Inflammatory macrophage (primary cell): ENCODE results near the gene TNS3.
"Not testable (repeated sequence)": the region's sequence is repeated elsewhere in the genome, so short reads cannot be mapped to it uniquely, and the experiment has no call there.

ENCODE experiments used
- DNase-seq, 2 donors: peaks; one replicate each; pipeline ENCODE4 v3.0.0-alpha.2; 2020 to 2022
- total RNA-seq, 18 experiments: gene quantifications; one replicate each; lab custom pipeline; 2026; ENCODE audit warnings: mixed read lengths in 6 of 18, inconsistent platforms in 2 of 18; lab: John Stamatoyannopoulos, UW

TNS3 gene
- total RNA-seq, result 257 to 956 (median 503) reads per million in 18 experiments

DNA sequence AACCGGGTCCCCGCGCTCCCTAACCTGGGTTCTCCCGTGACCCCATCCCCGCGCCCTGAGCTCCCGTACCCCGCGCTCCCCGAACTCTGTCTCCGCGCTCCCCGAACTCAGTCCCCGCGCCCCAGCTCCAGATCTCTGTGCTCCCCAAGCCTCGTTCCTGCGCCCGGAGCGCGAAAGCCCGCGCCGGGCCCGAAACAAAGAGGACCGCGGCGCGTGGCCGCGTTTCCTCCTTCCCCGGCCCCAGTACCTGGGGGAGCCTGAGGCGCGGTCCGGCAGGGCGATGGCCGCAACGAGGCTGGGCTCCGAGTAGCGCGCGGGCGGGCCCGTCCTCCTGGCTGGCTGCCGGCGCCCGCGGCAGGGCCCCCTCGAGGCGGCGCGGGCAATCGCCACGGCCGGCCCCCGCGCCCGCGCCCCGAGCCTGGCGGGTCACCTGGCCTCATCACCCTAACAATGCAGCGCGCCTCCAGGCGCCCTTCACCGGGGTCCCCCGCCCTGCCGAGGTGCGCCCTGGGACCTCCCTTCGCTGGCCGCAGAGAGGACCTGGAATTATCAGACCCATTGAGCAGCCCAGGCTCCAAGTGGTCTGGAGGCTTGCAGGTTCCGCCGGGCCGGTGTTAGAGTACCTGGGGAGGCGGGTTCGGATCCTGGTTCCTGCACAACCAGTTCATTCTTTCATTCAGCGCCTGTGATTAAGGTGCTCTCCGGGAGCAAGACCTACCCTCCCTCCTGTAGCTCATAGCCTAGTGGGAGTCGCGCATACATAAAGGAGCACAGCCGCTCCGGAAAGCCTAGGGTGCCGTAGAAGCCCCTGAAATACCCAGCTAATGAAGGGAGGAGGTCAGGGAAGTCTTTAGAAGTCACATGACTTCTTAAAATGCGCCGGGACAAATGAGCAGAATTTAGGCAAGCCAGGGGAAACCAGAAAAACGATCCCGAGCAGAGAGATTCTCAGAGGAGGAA, at the start of gene TNS3:
TSS of gene TNS3 (minus strand) at position 308 of the 960 bp plus-strand sequence. CDS start 142,475 bp downstream, outside the sequence.
- DNase-seq, result peak; percentile 50 to 77

DNA sequence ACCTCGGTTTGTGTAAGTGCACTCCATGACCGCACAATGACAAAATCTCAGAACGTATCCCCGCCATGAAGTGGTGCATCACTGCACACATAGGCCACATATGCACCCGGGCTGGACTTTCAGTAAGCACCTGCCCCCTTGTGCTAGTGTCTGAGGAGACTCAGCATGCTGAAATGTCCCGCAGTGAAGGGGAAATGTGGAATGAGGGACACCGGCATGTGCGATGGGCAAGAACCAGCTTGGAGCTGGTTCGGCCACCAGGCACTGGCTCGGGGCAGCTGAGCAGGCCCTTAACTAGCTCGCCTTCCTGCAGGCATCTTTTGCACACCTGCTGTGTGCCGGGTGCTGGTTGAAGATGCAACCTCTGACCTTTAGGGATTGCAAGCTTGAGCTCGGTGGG, 49.8 kb upstream of the TNS3 start:
- no peak for DNase-seq

DNA sequence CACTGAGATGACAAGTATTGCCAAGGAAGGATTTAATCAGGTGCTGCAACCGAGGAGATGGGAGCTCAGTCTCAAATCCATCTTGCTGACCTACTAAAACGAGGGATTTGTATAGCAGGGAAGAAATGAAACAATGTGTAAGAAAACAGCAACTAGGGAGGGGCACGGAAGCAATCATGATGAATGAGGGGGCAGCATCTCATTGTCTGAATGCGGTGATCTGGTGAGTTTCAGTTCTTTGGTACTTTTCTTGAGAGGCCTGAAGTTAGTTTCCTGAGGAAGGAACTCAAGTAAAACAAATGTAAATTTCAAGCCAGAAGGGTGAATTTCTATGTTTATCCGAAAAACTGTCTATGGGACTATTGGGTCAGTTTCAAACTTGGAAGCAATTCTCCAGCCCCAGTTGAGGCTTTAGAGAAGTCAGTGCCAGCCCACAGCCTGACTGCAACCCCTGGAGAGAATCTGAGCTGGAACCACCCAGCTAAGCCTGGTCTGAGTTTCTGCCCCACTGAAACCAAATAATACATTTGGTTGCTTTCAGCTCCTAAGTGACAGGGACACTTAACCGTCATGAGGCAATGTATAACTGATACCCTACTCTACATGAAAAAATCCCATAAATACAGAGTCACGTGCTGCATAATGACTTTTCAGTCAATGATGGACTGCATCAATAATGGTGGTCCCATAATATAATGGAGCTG, 45.8 kb upstream of the TNS3 start:
- DNase-seq, result no peak

DNA sequence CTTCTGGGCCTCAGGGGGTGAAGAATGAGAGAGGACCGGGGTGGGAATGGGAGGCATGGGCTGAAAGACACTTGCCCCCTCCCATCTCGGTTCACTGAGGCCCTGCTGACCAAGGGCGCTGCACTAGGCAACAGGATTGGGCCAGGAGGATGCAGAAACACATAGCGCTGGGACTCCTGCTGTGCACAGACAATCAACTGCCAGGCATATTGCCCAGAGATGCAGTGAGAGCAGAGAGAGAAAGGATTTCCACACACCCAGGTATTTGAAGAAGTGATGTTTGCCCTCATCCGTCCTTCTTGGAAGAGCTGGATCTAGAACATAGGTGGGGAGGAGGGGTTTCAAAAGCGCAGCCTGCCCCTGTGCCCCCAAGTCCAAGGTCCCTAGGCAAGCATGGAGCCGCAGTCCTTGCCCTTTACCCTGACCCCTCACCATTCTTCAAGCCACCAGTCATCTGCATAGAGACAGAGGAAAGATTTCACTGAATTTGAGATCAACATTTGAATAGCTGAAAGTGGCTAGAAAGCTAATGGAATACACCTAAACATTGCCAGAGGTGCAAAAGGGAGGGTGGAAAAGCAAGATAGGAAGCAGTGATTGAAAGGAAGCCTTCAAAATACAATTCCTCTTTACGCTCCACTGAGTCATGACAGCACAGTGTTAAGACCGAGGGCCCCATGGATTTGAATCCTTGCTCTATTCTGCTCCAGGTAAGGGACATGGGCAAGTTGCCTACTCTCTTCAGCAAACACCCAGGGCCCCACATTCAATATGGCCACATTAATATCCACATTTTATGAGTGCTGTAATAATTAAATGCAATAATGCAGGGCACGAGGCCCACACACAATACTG, 44.2 kb upstream of the TNS3 start:
- DNase-seq, result no peak

DNA sequence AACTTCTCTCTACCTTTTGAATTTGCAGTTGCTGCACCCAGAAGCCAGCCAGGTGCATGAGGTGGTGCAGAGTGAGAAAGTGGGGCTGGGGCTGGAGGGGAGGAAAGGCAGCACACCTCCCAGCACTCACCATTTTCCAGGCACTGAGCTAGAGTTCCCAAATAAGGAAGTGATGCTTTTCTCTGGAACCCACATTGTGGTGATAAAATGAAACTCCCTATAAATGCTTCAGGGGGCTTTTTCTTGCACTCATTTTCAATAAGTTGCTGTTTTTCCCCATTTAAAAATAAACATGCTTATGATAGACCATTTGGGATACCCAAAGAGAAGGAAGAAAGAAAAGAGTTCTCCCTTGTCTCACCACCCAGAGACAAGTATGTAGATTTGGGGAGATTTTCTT, 42.8 kb upstream of the TNS3 start:
- DNase-seq, result no peak

DNA sequence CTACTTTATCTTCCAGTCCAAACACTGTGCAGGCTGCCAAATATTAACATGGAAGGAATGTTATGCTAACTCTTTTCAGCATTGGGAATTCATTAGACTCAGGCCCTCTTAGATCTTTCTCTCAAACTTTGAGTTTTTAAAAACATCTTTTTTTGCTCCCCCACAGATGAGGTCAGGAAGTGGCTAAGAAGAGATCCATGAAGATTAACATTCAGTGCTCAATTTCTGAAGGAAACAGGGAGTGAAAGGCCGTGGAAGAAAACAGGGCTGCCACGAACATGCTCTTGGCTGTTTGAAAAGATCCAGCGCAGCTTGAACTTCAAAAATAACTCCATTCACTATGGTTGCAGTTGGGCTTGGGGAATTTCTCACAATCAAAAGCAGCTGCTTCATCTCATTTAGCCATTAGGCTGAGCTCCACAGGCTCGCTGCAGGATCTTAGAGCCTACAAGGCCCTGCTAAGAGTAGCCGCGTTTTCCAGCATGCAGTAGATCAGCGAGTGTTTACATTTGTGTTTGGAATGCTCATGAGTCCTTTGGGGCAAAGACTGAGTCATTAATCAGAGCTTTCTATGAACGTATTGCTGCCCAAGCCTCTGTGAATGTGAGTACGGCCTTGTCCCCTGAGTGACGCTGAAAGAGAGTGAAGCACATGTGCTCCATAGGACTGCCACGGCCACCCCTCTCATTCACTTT, 41.2 kb upstream of the TNS3 start:
- DNase-seq, result no peak

DNA sequence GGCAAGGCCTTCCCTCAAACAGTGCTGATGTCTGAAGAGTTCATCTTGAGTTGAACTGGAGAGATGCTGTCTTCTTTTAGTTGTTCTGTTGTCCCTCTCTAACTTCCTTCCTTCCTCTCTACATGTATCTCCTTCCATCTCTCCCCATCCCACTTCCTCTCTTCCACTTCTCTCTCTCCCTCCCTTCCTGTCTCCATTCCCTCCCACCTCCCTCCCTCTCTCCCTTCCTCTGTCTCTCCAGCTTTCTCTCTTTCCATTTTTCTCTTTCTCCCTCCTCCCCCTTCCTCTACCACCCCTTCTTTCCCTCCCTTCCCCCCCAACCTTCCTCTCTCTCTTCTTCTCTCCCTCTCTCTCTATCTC, 40.7 kb upstream of the TNS3 start:
- DNase-seq, result no peak

DNA sequence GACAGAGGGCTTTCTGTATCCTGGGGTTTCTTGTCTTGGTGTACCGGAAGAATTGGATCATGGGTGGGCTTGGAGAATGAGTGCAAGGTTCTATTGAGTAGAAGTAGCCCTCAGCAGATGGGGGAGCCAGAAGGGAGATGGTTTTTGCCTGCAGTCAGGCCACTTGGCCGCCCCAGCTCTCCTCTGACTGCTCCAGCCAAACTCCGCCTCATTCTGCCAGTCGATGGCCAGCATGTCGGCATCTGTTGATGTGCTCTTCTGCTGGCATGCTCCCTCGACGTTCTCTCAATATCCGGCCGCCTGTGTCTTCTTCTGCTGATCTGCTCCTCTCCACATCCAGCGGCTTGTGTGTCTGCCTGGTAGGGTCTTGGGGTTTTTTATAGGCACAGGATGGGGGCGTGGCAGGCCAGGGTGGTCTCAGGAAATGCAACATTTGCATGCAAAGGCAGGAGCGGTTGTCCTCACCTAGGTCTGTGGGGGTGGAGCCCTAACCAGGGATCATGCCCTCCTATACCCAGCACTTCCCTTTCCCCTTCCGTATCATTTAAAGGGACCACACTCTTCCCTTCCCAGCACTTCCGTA, 40.2 kb upstream of the TNS3 start:
- no peak for DNase-seq

DNA sequence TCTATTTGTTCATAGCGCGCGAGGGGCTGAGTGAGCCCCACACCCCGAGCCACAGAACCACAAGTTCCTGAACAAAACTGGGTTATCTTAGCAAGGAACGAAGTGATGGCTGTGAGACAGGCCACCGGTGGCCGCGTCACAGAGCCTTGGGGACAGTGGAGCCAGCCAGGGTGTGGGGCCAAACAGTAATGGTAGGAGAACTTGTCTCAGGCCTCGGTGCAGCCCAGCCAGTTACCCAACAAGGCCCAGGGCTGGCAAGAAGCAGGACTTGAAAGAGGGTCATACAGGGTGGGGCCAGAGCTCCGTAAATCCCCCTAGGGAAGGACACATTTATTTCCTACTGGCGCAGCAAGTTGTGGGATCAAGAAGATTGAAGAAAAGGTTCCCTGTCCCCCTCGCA, 39.4 kb upstream of the TNS3 start:
- DNase-seq, result no peak

DNA sequence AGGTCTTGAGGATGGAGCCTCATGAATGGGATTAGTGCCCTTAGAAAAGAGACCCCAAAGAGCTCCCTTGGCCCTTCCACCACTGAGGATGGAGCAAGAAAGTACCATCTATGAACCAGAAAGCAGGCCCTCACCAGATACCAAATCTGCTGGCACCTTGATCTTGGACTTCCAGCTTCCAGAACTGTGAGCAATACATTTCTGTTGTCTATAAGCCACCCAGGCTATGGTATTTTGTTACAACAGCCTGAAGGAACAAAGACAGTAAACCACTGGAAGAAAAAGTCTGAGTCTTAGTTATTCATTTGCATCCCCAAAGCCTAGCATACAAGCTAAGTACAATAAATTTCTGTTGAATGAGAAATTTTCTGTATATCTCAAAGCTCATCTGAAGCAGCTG, 37.9 kb upstream of the TNS3 start:
- no peak for DNase-seq

DNA sequence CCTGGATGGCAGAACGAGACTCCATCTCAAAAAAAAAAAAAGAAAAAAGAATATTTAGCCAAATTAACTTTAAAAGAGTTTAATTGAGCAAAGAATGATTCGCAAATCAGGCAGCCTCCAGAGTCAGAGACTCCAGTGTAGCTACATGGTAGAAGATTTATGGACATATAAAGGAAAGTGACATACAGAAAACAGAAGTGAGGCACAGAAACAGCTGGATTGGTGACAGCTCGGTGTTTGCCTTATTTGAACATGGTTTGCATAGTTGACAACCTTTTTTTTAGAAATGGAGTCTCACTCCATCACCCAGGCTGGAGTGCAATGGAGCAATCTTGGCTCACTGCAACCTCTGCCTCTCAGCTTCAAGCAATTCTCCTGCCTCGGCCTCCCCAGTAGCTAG, 35.2 kb upstream of the TNS3 start:
- no peak for DNase-seq

DNA sequence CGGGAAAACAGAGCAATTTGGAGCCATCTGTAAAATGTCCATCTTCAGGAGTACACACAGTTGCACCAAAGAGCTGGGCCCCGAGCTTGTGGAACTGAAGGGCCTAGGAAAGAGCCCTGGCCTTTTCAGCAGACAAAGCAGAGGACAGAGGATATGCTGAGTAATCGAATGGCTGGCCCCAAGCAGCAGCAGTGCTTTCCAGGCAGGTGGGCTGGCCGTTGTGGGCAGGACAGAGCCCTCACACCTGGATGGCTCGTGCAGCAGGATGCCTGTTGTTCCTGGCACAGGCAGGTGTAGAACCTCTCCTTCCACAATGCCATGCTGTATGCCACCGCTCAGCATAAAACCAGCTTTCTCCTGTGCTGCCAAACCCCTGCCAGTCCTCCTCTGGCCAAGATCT, 32.5 kb upstream of the TNS3 start:
- DNase-seq, result no peak

DNA sequence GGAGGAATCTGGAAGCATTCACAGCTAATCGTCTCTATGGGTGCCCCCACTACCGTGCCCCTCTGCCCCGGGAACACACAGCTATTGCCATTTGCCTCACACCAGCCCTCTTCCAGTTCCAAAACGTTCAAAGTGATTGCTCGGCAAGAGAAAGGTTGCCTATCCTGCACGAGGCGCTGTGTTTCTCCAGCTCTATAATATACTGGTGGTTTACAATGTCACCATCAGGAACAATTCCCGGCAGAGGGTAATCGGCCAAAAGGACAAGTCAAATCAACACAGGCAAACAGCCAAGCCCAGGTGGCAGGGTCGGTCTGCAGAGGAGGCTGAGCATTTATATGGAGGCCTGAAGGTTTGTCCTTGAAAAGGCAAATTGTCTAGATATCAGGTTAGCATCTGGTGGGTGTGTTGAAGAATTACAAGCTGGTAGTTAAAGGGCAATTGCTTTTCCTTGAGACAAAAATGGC, 29.2 kb upstream of the TNS3 start:
- no peak for DNase-seq

DNA sequence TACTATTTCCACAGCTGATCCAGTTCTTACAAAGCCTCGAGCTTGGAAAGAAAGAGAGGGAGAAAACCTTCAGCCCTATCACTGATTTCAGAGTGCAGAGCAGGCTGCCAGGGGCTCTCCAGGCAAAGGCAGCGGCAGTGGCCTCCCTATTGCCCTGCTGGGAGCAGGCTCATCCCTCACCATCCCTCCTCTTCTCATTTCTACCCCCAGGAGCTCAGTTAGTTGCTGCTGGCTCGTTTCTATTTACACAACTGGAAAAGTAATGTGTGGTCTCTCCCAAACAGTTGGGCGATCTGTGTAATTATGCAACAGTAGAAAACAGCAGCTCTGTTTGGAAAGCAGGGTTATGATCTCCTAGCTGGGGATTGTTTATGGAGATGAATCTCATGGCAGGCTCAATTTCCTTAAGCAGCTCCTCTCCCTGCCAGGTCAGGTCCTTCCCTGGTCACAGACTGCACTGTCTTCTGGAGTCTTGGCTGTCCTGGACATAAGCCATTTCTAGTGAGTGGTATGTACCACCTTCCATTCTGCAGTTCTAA, 28.7 kb upstream of the TNS3 start:
- no peak for DNase-seq

DNA sequence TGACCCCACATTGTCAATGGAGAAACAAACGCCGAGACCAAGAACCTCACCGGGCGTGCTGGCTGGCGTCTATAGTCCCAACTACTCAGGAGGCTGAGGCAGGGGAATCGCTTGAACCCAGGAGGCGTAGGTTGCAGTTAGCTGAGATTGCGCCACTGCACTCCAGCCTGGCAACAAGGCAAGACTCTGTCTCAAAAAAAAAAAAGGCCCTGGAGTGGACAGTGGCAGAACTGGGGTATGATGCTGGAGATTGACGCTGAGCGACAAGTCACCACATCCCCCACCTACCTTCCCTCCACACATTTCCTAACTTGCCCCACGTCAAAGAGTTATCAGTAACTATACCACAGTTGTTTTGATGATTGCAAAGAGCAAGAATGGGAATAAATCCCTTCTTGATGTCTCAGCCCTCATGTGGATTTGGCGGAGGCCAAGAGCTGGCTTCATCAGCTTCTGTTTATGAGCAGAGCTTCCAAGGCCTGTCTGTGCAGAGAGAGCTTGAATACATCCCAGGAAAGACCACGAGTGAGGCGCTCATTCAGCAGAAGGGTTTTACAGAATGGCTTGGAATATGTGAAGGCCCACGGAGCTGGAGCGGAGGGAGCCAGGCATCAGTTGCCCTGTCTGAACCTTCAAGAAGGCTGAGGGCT, 28.0 kb upstream of the TNS3 start:
- no peak for DNase-seq

DNA sequence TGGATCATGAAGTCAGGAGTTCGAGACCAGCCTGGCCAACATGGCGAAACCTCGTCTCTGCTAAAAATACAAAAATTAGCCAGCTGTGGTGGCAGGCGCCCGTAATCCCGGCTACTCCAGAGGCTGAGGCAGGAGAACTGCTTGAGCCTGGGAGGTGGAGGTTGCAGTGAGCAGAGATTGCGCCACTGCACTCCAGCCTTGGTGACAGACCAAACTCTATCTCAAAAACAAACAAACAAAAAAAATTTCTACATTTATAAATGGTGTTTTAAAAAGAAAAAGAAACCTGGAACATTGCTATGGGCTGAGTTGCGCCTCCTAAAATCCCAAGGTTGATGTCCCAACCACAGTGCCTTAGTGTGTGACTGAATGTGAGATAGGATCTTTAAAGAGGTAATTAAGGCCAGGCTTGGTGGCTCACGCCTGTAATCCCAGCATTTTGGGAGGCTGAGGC, 24.7 kb upstream of the TNS3 start:
- DNase-seq, result not testable (repeated sequence)

DNA sequence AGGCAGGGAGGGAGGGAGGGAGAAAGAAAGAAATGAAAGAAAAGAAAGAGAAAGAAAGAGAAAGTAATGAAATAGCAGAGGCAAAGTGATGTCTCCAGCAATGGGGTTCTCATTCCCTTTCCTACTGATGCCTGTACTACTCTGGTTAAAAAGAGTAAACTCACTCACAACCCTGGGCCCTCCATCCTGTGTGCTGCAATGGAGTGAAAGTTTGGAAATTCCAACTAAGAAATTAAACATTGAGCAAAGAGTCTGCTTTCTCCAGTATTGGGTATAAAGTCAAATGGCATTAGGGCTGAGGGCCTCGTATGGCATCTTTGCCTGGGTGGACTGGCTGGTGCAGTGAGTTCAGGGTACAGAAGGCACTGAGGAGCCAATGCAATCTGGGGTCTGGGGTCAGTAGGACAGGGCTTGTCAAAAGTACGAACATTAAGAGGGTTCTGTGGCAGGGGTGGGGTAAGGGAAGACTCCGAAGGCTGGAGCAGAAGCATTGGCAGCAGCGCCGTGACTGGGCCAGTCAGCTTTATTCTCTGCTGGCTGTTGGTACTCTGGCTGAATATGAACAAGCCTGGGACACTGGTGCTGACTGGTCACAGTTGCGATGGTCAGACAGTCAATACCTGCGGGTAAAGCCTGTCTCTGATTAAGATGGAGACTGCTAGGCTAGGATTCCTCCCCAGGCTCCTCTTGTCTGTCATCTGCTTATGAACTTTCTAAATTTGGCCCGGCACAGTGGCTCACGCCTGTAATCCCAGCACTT, 24.1 kb upstream of the TNS3 start:
- no peak for DNase-seq

DNA sequence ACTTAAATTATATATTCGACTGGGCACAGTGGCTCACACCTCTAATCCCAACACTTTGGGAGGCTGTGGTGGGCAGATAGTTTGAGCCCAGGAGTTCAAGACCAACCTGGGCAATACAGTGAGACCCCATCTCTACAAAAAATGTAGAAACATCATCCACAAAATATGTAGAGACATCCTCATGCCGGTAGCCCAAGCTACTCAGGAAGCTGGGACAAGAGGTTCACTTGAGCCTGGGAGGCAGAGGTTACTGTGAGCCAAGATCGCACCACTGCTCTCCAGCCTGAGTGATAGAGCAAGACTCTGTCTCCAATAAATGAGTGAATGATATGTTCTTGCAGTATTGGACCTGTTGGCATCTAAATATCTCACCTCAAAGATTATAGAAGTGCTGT, 22.6 kb upstream of the TNS3 start:
- DNase-seq, result no peak

DNA sequence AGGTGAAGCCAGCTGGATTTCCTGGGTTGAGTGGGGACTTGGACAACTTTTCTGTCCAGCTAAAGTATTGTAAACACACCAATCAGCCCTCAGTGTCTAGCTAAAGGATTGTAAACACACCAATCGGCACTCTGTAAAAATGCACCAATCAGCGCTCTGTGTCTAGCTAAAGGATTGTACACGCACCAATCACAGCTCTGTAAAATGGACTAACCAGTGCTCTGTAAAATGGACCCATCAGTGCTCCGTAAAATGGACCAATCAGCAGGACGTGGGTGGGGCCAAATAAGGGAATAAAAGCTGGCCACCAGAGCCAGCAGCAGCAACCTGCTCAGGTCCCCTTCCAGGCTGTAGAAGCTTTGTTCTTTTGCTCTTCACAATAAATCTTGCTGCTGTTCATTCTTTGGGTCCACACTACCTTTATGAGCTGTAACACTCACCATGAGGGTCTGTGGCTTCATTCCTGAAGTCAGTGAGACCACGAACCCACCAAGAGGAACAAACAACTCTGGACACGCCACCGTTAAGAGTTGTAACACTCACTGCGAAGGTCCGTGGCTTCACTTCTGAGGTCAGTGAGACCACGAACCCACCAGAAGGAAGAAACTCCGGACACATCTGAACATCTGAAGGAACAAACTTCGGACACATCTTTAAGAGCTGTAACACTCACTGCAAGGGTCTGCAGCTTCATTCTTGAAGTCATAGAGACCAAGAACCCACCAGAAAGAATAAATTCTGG, 21.8 kb upstream of the TNS3 start:
- DNase-seq, result not testable (repeated sequence)
